Neural cell (in vitro differentiated cells): ENCODE results near the gene CDYL. TPM values are rescaled to one million over a fixed set of nuclear protein-coding genes. Genes with fewer than 3 reads are reported as not detected.

Experiments
- H2AFZ ChIP-seq: fragments of 200-600, 300-800 bp; sonication (generic), shearing (Covaris generic); 2 replicates; pipeline ENCODE4 v1.6.0; 2014; ENCODE audit warnings: low read depth, mild to moderate bottlenecking, antibody characterized with exemption, low read length, moderate library complexity
- H3F3A ChIP-seq: fragments of 200-600 bp; shearing (Covaris generic); 2 replicates; pipeline ENCODE4 v1.6.1; 2016; ENCODE audit warnings: mild to moderate bottlenecking, moderate library complexity, mixed read lengths, antibody characterized with exemption, low read length; ENCODE audit not compliant: insufficient read depth, poor library complexity, severe bottlenecking
- H3K27ac ChIP-seq: fragments of 200-600, 300-800 bp; sonication (generic), shearing (Covaris generic); 2 replicates; pipeline ENCODE4 v1.5.1; 2014; ENCODE audit warnings: mild to moderate bottlenecking, low read length, moderate library complexity
- H3K27me3 ChIP-seq: fragments of 300-800, 200-600 bp; sonication (generic), shearing (Covaris generic); 2 replicates; pipeline ENCODE4 v1.6.0; 2014; ENCODE audit warnings: mild to moderate bottlenecking, low read depth, low read length, moderate library complexity; ENCODE audit not compliant: insufficient read depth
- H3K36me3 ChIP-seq: fragments of 300-800, 200-600 bp; sonication (generic), shearing (Covaris generic); 2 replicates; pipeline ENCODE4 v1.5.1; 2014; ENCODE audit warnings: mild to moderate bottlenecking, antibody characterized with exemption, low read length, moderate library complexity; ENCODE audit not compliant: insufficient read depth
- H3K4me2 ChIP-seq: fragments of 300-800, 200-600 bp; sonication (generic), shearing (Covaris generic); 2 replicates; pipeline ENCODE4 v1.6.0; 2014; ENCODE audit warnings: mild to moderate bottlenecking, low read length
- H3K4me3 ChIP-seq: fragments of 300-800, 200-600 bp; sonication (generic), shearing (Covaris generic); 2 replicates; pipeline ENCODE4 v1.5.1; 2014; ENCODE audit warnings: mild to moderate bottlenecking, low read length, moderate library complexity
- H3K79me2 ChIP-seq: fragments of 200-600 bp; shearing (Covaris generic); replicated peaks from 2 replicates; pipeline ENCODE4 v1.6.0; 2014; ENCODE audit warnings: mild to moderate bottlenecking, low read length, moderate library complexity; ENCODE audit not compliant: insufficient read depth
- H3K9ac ChIP-seq: fragments of 300-800, 200-600 bp; sonication (generic), shearing (Covaris generic); 2 replicates; pipeline ENCODE4 v1.6.1; 2016; ENCODE audit warnings: mild to moderate bottlenecking, low read length, mixed read lengths
- H3K9me2 ChIP-seq: fragments of 200-600 bp; shearing (Covaris generic); 2 replicates; pipeline ENCODE4 v1.6.1; 2016; ENCODE audit warnings: mild to moderate bottlenecking, low read length, mixed read lengths; ENCODE audit not compliant: insufficient read depth
- H3K9me3 ChIP-seq: fragments of 200-600, 300-800 bp; sonication (generic), shearing (Covaris generic); 2 replicates; pipeline ENCODE4 v1.6.1; 2016; ENCODE audit warnings: mild to moderate bottlenecking, mixed run types, low read length, moderate library complexity, mixed read lengths
- H4K20me1 ChIP-seq: fragments of 200-600 bp; shearing (Covaris generic); 2 replicates; pipeline ENCODE4 v1.6.1; 2016; ENCODE audit warnings: mild to moderate bottlenecking, mixed run types; ENCODE audit not compliant: insufficient read depth
- EP300 ChIP-seq: fragments of 450-650 bp; conservative IDR thresholded peaks from 2 replicates; pipeline ENCODE4 v1.6.1; 2014; ENCODE audit warnings: antibody characterized with exemption, mild to moderate bottlenecking, moderate library complexity; ENCODE audit not compliant: poor library complexity, severe bottlenecking
- EZH2 ChIP-seq: fragments of 200-600, 300-800 bp; shearing (Covaris generic), sonication (generic); IDR thresholded peaks from 2 replicates; pipeline ENCODE4 v1.6.1; 2014; ENCODE audit warnings: antibody characterized with exemption, low read length, borderline replicate concordance, mild to moderate bottlenecking; ENCODE audit not compliant: insufficient read depth, poor library complexity, severe bottlenecking
- MXI1 ChIP-seq: fragments of 450-650 bp; conservative IDR thresholded peaks from 2 replicates; pipeline ENCODE4 v1.6.1; 2014; ENCODE audit warnings: antibody characterized with exemption, mild to moderate bottlenecking; ENCODE audit not compliant: poor library complexity, severe bottlenecking
- POLR2AphosphoS5 ChIP-seq: IDR thresholded peaks from 2 replicates; pipeline ENCODE4 v1.6.1; 2012
- RAD21 ChIP-seq: fragments of 450-650 bp; conservative IDR thresholded peaks from 2 replicates; pipeline ENCODE4 v1.6.1; 2014; ENCODE audit warnings: antibody characterized with exemption, mild to moderate bottlenecking, moderate library complexity
- SMC3 ChIP-seq: fragments of 450-650 bp; conservative IDR thresholded peaks from 2 replicates; pipeline ENCODE4 v1.6.1; 2014; ENCODE audit warnings: antibody characterized with exemption, mild to moderate bottlenecking, moderate library complexity; ENCODE audit not compliant: poor library complexity
- TAF1 ChIP-seq: IDR thresholded peaks from 2 replicates; pipeline ENCODE4 v1.6.1; 2012; ENCODE audit warnings: low read depth
- polyA plus RNA-seq: library from polyadenylated mRNA; depleted of rRNA; stranded (reverse); fragments of >200 nt; gene quantifications from 2 replicates; pipeline ENCODE4 v1.2.3, GENCODE V29; 2014
- TF ChIP-seq, protein P1 (sequence below): fragments of 450-650 bp; IDR thresholded peaks from 2 replicates; pipeline ENCODE4 v1.5.1; 2014; ENCODE audit warnings: antibody characterized with exemption, mild to moderate bottlenecking, moderate library complexity; ENCODE audit not compliant: poor library complexity, severe bottlenecking
- TF ChIP-seq, protein P2 (sequence below): IDR thresholded peaks from 2 replicates; pipeline ENCODE4 v1.6.1; 2012; ENCODE audit warnings: borderline replicate concordance

CDYL gene
- polyA plus RNA-seq, 1 donor from 2014 or later, result 5.2 TPM

DNA sequence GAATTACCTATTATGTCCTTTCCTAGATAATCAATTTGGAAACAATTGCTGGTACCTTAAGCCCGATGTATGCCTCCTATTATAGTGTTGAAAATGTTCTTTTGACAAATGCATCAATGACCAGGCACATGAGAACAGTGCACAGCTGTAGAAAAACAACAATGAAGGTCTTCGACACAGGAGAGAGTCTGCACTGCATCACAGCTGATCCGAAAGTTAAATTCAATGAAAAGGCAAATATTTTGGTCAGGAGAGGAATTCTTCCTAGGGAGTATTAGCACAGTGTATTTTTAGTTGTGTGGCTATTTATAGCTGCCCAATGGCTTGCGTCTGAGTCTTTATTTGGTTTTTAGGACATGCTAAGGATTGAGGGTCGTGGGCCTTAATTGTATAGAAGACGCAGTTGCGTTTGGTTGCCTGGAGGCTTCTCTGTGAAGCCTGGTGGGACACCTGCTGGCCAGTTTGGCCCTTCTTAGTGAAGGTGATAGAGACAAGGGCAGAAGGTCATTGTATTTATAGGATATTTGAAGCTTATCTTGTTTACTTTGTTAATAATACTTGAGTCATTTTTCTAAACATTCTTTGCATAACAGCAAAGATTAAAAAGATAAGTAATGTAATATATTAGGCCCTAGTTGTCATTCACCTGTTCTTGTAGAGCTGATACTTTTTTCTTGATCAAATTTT lies 72.3 kb downstream of the CDYL start:
- H3K4me2 ChIP-seq, result no peak overlapping the region
- TF ChIP-seq, protein P1, sequence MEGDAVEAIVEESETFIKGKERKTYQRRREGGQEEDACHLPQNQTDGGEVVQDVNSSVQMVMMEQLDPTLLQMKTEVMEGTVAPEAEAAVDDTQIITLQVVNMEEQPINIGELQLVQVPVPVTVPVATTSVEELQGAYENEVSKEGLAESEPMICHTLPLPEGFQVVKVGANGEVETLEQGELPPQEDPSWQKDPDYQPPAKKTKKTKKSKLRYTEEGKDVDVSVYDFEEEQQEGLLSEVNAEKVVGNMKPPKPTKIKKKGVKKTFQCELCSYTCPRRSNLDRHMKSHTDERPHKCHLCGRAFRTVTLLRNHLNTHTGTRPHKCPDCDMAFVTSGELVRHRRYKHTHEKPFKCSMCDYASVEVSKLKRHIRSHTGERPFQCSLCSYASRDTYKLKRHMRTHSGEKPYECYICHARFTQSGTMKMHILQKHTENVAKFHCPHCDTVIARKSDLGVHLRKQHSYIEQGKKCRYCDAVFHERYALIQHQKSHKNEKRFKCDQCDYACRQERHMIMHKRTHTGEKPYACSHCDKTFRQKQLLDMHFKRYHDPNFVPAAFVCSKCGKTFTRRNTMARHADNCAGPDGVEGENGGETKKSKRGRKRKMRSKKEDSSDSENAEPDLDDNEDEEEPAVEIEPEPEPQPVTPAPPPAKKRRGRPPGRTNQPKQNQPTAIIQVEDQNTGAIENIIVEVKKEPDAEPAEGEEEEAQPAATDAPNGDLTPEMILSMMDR, result no peak
- TF ChIP-seq, protein P2, sequence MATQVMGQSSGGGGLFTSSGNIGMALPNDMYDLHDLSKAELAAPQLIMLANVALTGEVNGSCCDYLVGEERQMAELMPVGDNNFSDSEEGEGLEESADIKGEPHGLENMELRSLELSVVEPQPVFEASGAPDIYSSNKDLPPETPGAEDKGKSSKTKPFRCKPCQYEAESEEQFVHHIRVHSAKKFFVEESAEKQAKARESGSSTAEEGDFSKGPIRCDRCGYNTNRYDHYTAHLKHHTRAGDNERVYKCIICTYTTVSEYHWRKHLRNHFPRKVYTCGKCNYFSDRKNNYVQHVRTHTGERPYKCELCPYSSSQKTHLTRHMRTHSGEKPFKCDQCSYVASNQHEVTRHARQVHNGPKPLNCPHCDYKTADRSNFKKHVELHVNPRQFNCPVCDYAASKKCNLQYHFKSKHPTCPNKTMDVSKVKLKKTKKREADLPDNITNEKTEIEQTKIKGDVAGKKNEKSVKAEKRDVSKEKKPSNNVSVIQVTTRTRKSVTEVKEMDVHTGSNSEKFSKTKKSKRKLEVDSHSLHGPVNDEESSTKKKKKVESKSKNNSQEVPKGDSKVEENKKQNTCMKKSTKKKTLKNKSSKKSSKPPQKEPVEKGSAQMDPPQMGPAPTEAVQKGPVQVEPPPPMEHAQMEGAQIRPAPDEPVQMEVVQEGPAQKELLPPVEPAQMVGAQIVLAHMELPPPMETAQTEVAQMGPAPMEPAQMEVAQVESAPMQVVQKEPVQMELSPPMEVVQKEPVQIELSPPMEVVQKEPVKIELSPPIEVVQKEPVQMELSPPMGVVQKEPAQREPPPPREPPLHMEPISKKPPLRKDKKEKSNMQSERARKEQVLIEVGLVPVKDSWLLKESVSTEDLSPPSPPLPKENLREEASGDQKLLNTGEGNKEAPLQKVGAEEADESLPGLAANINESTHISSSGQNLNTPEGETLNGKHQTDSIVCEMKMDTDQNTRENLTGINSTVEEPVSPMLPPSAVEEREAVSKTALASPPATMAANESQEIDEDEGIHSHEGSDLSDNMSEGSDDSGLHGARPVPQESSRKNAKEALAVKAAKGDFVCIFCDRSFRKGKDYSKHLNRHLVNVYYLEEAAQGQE, result no peak

DNA sequence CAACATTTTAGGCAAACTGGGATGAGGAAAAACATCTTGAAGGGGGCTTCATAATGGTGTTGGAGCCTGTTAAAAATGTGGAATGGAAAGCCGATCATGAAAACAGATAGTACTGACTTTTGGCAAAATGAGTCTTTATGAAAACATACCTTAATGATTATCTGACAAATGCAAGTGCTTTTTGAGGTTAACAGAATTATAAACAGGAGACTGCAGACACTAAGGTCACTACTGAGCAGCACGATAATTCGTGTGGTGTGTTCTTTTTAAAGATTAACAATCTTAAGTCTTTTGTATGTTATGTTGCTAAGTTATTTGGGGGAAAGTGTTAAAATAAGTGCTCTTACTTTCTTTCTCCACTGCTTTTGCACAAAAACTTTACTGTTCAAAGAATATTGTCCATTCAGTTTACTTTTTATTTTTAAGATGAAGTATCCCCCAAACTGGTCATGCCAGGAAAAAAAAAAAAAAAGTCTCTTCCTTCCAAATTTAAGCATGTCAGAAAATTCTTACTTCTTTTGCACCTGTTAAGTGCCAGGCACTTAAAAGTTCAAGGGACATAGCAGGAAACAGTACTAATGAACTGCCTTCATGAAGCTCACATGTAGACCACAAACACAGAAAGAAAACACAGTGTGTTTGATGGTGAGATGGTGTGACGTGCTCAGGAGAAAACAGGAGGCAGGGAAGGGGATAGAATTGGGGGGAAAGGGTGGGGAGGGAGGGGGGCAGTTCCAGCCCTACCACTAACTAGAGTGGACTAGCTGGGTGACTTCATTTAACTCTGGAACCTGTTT lies 73.2 kb downstream of the CDYL start:
- Histone ChIP-seq H3K9me2 (no peaks in the 10 kb centered on the region), H3K79me2 (no peaks in the 10 kb centered on the region), H3K9ac (no peak overlapping the region), H3K4me3 (no peak overlapping the region), H2AFZ (no peak overlapping the region), H3K27ac (no peak overlapping the region), H4K20me1 (no peaks in the 10 kb centered on the region), H3K4me2 (no peak overlapping the region), H3K9me3 (peaks cover 9% of the 10 kb centered on the region), H3K36me3 (no peaks in the 10 kb centered on the region), H3K27me3 (no peaks in the 10 kb centered on the region), H3F3A (no peaks in the 10 kb centered on the region)
- TF ChIP-seq RAD21, result no peak
- no peak for TF ChIP-seq EP300
- TF ChIP-seq, protein P1, result no peak
- TF ChIP-seq MXI1, result no peak
- no peak for TF ChIP-seq TAF1
- no peak for TF ChIP-seq POLR2AphosphoS5
- no peak for TF ChIP-seq EZH2
- TF ChIP-seq, protein P2, result no peak
- no peak for TF ChIP-seq SMC3

More for the DNA sequence above, 72.3 kb downstream of the CDYL start:
- H3K9me3 ChIP-seq, result peaks cover 9% of the 10 kb centered on the region
- H3K27me3 ChIP-seq, result no peaks in the 10 kb centered on the region
- H3K9ac ChIP-seq, result no peak overlapping the region
- H3F3A ChIP-seq, result no peaks in the 10 kb centered on the region
- no peak overlapping the region for H2AFZ ChIP-seq
- H4K20me1 ChIP-seq, result no peaks in the 10 kb centered on the region
- no peaks in the 10 kb centered on the region for H3K36me3 ChIP-seq
- H3K27ac ChIP-seq, result no peak overlapping the region
- H3K9me2 ChIP-seq, result no peaks in the 10 kb centered on the region
- no peak overlapping the region for H3K4me3 ChIP-seq
- no peaks in the 10 kb centered on the region for H3K79me2 ChIP-seq
